Activated CD8-positive, alpha-beta T cell treated with anti-CD3 and anti-CD28 coated beads for 36 hours (primary cell): ENCODE results near the gene MTCL1. TPM values are rescaled to one million over a fixed set of nuclear protein-coding genes. Genes with fewer than 3 reads are reported as not detected.

Experiments used
- ATAC-seq: fragments of 200-7000 bp; cut with Tn5 transposase; one replicate; pipeline ENCODE4 v1.10.0; 2021; ENCODE audit warnings: mild to moderate bottlenecking, moderate library complexity
- CTCF ChIA-PET: fragments of 350-600 bp; sonication (Branson Sonifier 250); formaldehyde crosslinking; loops from one replicate; lab custom pipeline; 2021; ENCODE audit warnings: antibody characterized with exemption; lab: Charles Lee
- POLR2A ChIA-PET: fragments of 350-600 bp; sonication (Branson Sonifier 250); formaldehyde crosslinking; loops from one replicate; lab custom pipeline; 2021; ENCODE audit warnings: antibody characterized with exemption; lab: Charles Lee
- DNase-seq: peaks from one replicate; pipeline ENCODE4 v3.0.0-alpha.2; 2020
- H3K27ac Mint-ChIP-seq: one replicate; pipeline ENCODE4 v1.8.0; 2021; ENCODE audit warnings: mild to moderate bottlenecking, mixed read lengths
- H3K27me3 Mint-ChIP-seq: one replicate; pipeline ENCODE4 v1.8.0; 2021; ENCODE audit warnings: mixed read lengths
- H3K36me3 Mint-ChIP-seq: one replicate; pipeline ENCODE4 v1.8.0; 2021; ENCODE audit warnings: low read depth, mixed read lengths
- H3K4me1 Mint-ChIP-seq: one replicate; pipeline ENCODE4 v1.8.0; 2021; ENCODE audit warnings: low read depth, mixed read lengths
- H3K4me3 Mint-ChIP-seq: one replicate; pipeline ENCODE4 v1.8.0; 2021; ENCODE audit warnings: mild to moderate bottlenecking, moderate library complexity, mixed read lengths
- H3K9me3 Mint-ChIP-seq: one replicate; pipeline ENCODE4 v1.8.0; 2021; ENCODE audit warnings: mixed read lengths
- CTCF ChIP-seq: fragments of 200-600 bp; IDR thresholded peaks from one replicate; pipeline ENCODE4 v1.8.0; 2022; ENCODE audit warnings: antibody characterized with exemption, mild to moderate bottlenecking
- intact Hi-C: fragments of 100-400 bp; cut with micrococcal nuclease; formaldehyde crosslinking; loops from one replicate; pipeline ENCODE4 v1.10.0; 2022
- total RNA-seq, 2 experiments: library from RNA; stranded (reverse); gene quantifications; one replicate each; pipeline ENCODE4 v1.2.3, GENCODE V29; 2021

The MTCL1 gene
- total RNA-seq, 2 experiments from 2014 or later, result 0.25 to 0.52 TPM

- DNase-seq (no peak), ATAC-seq (no peak)
- CTCF ChIA-PET, result no interaction called here
- POLR2A ChIA-PET, result no interaction called here
- no peaks in the 10 kb centered on the region for H3K36me3 Mint-ChIP-seq
- intact Hi-C loops, result no loop called here
- no peak for TF ChIP-seq CTCF
- H3K4me1 Mint-ChIP-seq, result no peaks in the 10 kb centered on the region
- no peak overlapping the region for H3K4me3 Mint-ChIP-seq
- H3K9me3 Mint-ChIP-seq, result no peaks in the 10 kb centered on the region
- peaks cover 1% of the 10 kb centered on the region for H3K27me3 Mint-ChIP-seq
- no peak overlapping the region for H3K27ac Mint-ChIP-seq
These were observed 164.3 kb downstream of the MTCL1 start for GRCh38 chr18:8869696-8870095.

- ATAC-seq (no peak), DNase-seq (no peak)
- ChIA-PET CTCF (no interaction called here), POLR2A (no interaction called here)
- no peaks in the 10 kb centered on the region for H3K36me3 Mint-ChIP-seq
- no peak overlapping the region for H3K4me3 Mint-ChIP-seq
- TF ChIP-seq CTCF, result no peak
- H3K4me1 Mint-ChIP-seq, result no peaks in the 10 kb centered on the region
- intact Hi-C loops, result no loop called here
- no peak overlapping the region for H3K27ac Mint-ChIP-seq
- H3K9me3 Mint-ChIP-seq, result no peaks in the 10 kb centered on the region
- H3K27me3 Mint-ChIP-seq, result peaks cover 1% of the 10 kb centered on the region
These were observed 165.2 kb downstream of the MTCL1 start for GRCh38 chr18:8870528-8870927.

GRCh38 chr18:8871489-8871888 is 166.1 kb downstream of the MTCL1 start:
- ATAC-seq (no peak), DNase-seq (no peak)
- H3K4me1 Mint-ChIP-seq, result no peaks in the 10 kb centered on the region
- H3K4me3 Mint-ChIP-seq, result no peak overlapping the region
- no peaks in the 10 kb centered on the region for H3K9me3 Mint-ChIP-seq
- peaks cover 5% of the 10 kb centered on the region for H3K27me3 Mint-ChIP-seq
- intact Hi-C loops, result no loop called here
- H3K27ac Mint-ChIP-seq, result no peak overlapping the region
- H3K36me3 Mint-ChIP-seq, result no peaks in the 10 kb centered on the region
- no peak for TF ChIP-seq CTCF
- ChIA-PET CTCF (no interaction called here), POLR2A (no interaction called here)

- POLR2A ChIA-PET, result interaction anchor here (0.6 kb wide), 1 partner anchor 47 kb away, joined by 4 read pairs; no protein-coding TSS in a partner anchor
- H3K36me3 Mint-ChIP-seq, result no peaks in the 10 kb centered on the region
- peaks cover 5% of the 10 kb centered on the region for H3K27me3 Mint-ChIP-seq
- CTCF ChIA-PET, result no interaction called here
- H3K9me3 Mint-ChIP-seq, result no peaks in the 10 kb centered on the region
- no peak overlapping the region for H3K4me3 Mint-ChIP-seq
- intact Hi-C loops, result no loop called here
- H3K4me1 Mint-ChIP-seq, result no peaks in the 10 kb centered on the region
- no peak overlapping the region for H3K27ac Mint-ChIP-seq
- ATAC-seq (no peak), DNase-seq (no peak)
- TF ChIP-seq CTCF, result no peak
These were observed 169.5 kb downstream of the MTCL1 start for GRCh38 chr18:8874872-8875271.

GRCh38 chr18:8876887-8877286 is 171.5 kb downstream of the MTCL1 start:
- H3K27ac Mint-ChIP-seq, result no peak overlapping the region
- no peak for DNase-seq
- POLR2A ChIA-PET, result no interaction called here
- H3K36me3 Mint-ChIP-seq, result no peaks in the 10 kb centered on the region
- CTCF ChIA-PET, result no interaction called here
- TF ChIP-seq CTCF, result no peak
- H3K4me1 Mint-ChIP-seq, result no peaks in the 10 kb centered on the region
- H3K27me3 Mint-ChIP-seq, result peaks cover 5% of the 10 kb centered on the region
- intact Hi-C loops, result no loop called here
- ATAC-seq, result no peak
- H3K4me3 Mint-ChIP-seq, result no peak overlapping the region
- peaks cover 4% of the 10 kb centered on the region for H3K9me3 Mint-ChIP-seq
